Measurements from ENCODE around the gene UTP20.

The UTP20 gene

GRCh38 chr12:101298426-101298825 is 18.5 kb downstream of the UTP20 start:
- ATAC-seq (ENCODE audit: low read depth) (no peak), DNase-seq (ENCODE audit: low spot score in 2 of 2) (no peak)
- no peaks in the 10 kb centered on the region for H3K9me3 Mint-ChIP-seq
- H3K4me1 Mint-ChIP-seq = no peaks in the 10 kb centered on the region
- H3K4me3 Mint-ChIP-seq = no peak overlapping the region
- no peak overlapping the region for H3K27ac Mint-ChIP-seq
- no peaks in the 10 kb centered on the region for H3K27me3 Mint-ChIP-seq
- H3K36me3 Mint-ChIP-seq = peaks cover 43% of the 10 kb centered on the region

GRCh38 chr12:101299346-101299745 is 19.4 kb downstream of the UTP20 start:
- peaks cover 41% of the 10 kb centered on the region for H3K36me3 Mint-ChIP-seq
- no peak for DNase-seq (ENCODE audit: low spot score in 2 of 2)

GRCh38 chr12:101299931-101300330 is 20.0 kb downstream of the UTP20 start:
- no peak for ATAC-seq (ENCODE audit: low read depth)
- no peaks in the 10 kb centered on the region for H3K4me1 Mint-ChIP-seq
- H3K27me3 Mint-ChIP-seq = no peaks in the 10 kb centered on the region
- DNase-seq (ENCODE audit: low spot score in 2 of 2) = no peak
- no peak overlapping the region for H3K27ac Mint-ChIP-seq
- no peaks in the 10 kb centered on the region for H3K9me3 Mint-ChIP-seq
- H3K36me3 Mint-ChIP-seq = peaks cover 44% of the 10 kb centered on the region
- H3K4me3 Mint-ChIP-seq = no peak overlapping the region

More at GRCh38 chr12:101299346-101299745, 19.4 kb downstream of the UTP20 start:
- Mint-ChIP-seq H3K4me3 (no peak overlapping the region), H3K27ac (peak overlapping the region; percentile 20), H3K27me3 (no peaks in the 10 kb centered on the region), H3K9me3 (no peaks in the 10 kb centered on the region), H3K4me1 (no peaks in the 10 kb centered on the region)
- ATAC-seq (ENCODE audit: low read depth) = no peak

GRCh38 chr12:101302741-101303140 is 22.8 kb downstream of the UTP20 start:
- no peaks in the 10 kb centered on the region for H3K9me3 Mint-ChIP-seq
- H3K36me3 Mint-ChIP-seq = peaks cover 49% of the 10 kb centered on the region
- DNase-seq (ENCODE audit: low spot score in 2 of 2) = no peak
- H3K27ac Mint-ChIP-seq = no peak overlapping the region
- ATAC-seq (ENCODE audit: low read depth) = no peak
- no peaks in the 10 kb centered on the region for H3K27me3 Mint-ChIP-seq
- no peaks in the 10 kb centered on the region for H3K4me1 Mint-ChIP-seq
- H3K4me3 Mint-ChIP-seq = no peak overlapping the region

- no peaks in the 10 kb centered on the region for H3K27me3 Mint-ChIP-seq
- H3K36me3 Mint-ChIP-seq = peaks cover 43% of the 10 kb centered on the region
- DNase-seq (ENCODE audit: low spot score in 2 of 2) = no peak
- H3K4me3 Mint-ChIP-seq = no peak overlapping the region
- no peak for ATAC-seq (ENCODE audit: low read depth)
- H3K27ac Mint-ChIP-seq = no peak overlapping the region
- no peaks in the 10 kb centered on the region for H3K9me3 Mint-ChIP-seq
- no peaks in the 10 kb centered on the region for H3K4me1 Mint-ChIP-seq
Observed at GRCh38 chr12:101305226-101305779, 25.4 kb downstream of the UTP20 start.

GRCh38 chr12:101305794-101306193 is 25.9 kb downstream of the UTP20 start:
- Mint-ChIP-seq H3K9me3 (no peaks in the 10 kb centered on the region), H3K4me3 (no peak overlapping the region), H3K27me3 (no peaks in the 10 kb centered on the region), H3K36me3 (peaks cover 44% of the 10 kb centered on the region), H3K27ac (no peak overlapping the region), H3K4me1 (no peaks in the 10 kb centered on the region)
- DNase-seq (ENCODE audit: low spot score in 2 of 2) (no peak), ATAC-seq (ENCODE audit: low read depth) (no peak)

GRCh38 chr12:101322480-101322879 is 42.6 kb downstream of the UTP20 start:
- H3K27ac Mint-ChIP-seq = no peak overlapping the region
- no peaks in the 10 kb centered on the region for H3K4me1 Mint-ChIP-seq
- no peaks in the 10 kb centered on the region for H3K27me3 Mint-ChIP-seq
- DNase-seq (ENCODE audit: low spot score in 2 of 2) = no peak
- ATAC-seq (ENCODE audit: low read depth) = no peak
- H3K36me3 Mint-ChIP-seq = peaks cover 16% of the 10 kb centered on the region
- H3K9me3 Mint-ChIP-seq = no peaks in the 10 kb centered on the region
- no peak overlapping the region for H3K4me3 Mint-ChIP-seq

GRCh38 chr12:101323255-101323654 is 43.4 kb downstream of the UTP20 start:
- Mint-ChIP-seq H3K27me3 (no peaks in the 10 kb centered on the region), H3K36me3 (peaks cover 9% of the 10 kb centered on the region), H3K4me3 (no peak overlapping the region), H3K4me1 (no peaks in the 10 kb centered on the region), H3K9me3 (no peaks in the 10 kb centered on the region), H3K27ac (no peak overlapping the region)
- ATAC-seq (ENCODE audit: low read depth) = no peak
- DNase-seq (ENCODE audit: low spot score in 2 of 2) = no peak

- ATAC-seq (ENCODE audit: low read depth) = no peak
- no peak overlapping the region for H3K27ac Mint-ChIP-seq
- peaks cover 24% of the 10 kb centered on the region for H3K36me3 Mint-ChIP-seq
- H3K4me1 Mint-ChIP-seq = no peaks in the 10 kb centered on the region
- no peak for DNase-seq (ENCODE audit: low spot score in 2 of 2)
- no peaks in the 10 kb centered on the region for H3K27me3 Mint-ChIP-seq
- no peak overlapping the region for H3K4me3 Mint-ChIP-seq
- H3K9me3 Mint-ChIP-seq = no peaks in the 10 kb centered on the region
Observed at GRCh38 chr12:101325590-101325989, 45.7 kb downstream of the UTP20 start.

GRCh38 chr12:101327051-101327450 is 47.1 kb downstream of the UTP20 start:
- Mint-ChIP-seq H3K27ac (no peak overlapping the region), H3K9me3 (no peaks in the 10 kb centered on the region), H3K4me3 (no peak overlapping the region), H3K36me3 (peaks cover 24% of the 10 kb centered on the region), H3K27me3 (no peaks in the 10 kb centered on the region), H3K4me1 (no peaks in the 10 kb centered on the region)
- DNase-seq (ENCODE audit: low spot score in 2 of 2) = no peak
- ATAC-seq (ENCODE audit: low read depth) = no peak

- DNase-seq (ENCODE audit: low spot score in 2 of 2) = no peak
- no peak for ATAC-seq (ENCODE audit: low read depth)
- H3K4me3 Mint-ChIP-seq = no peak overlapping the region
- H3K9me3 Mint-ChIP-seq = no peaks in the 10 kb centered on the region
- H3K36me3 Mint-ChIP-seq = peaks cover 25% of the 10 kb centered on the region
- no peaks in the 10 kb centered on the region for H3K27me3 Mint-ChIP-seq
- no peak overlapping the region for H3K27ac Mint-ChIP-seq
- no peaks in the 10 kb centered on the region for H3K4me1 Mint-ChIP-seq
Observed at GRCh38 chr12:101327546-101327945, 47.6 kb downstream of the UTP20 start.

- peaks cover 32% of the 10 kb centered on the region for H3K36me3 Mint-ChIP-seq
- no peak overlapping the region for H3K4me3 Mint-ChIP-seq
- no peak overlapping the region for H3K27ac Mint-ChIP-seq
- H3K9me3 Mint-ChIP-seq = no peaks in the 10 kb centered on the region
- DNase-seq (ENCODE audit: low spot score in 2 of 2) = no peak
- ATAC-seq (ENCODE audit: low read depth) = no peak
- no peaks in the 10 kb centered on the region for H3K27me3 Mint-ChIP-seq
- no peaks in the 10 kb centered on the region for H3K4me1 Mint-ChIP-seq
Observed at GRCh38 chr12:101328917-101329316, 49.0 kb downstream of the UTP20 start.

GRCh38 chr12:101330631-101331030 is 50.7 kb downstream of the UTP20 start:
- DNase-seq (ENCODE audit: low spot score in 2 of 2) (no peak), ATAC-seq (ENCODE audit: low read depth) (no peak)
- Mint-ChIP-seq H3K27ac (no peak overlapping the region), H3K9me3 (no peaks in the 10 kb centered on the region), H3K4me3 (no peak overlapping the region), H3K4me1 (no peaks in the 10 kb centered on the region), H3K36me3 (peaks cover 34% of the 10 kb centered on the region), H3K27me3 (no peaks in the 10 kb centered on the region)

GRCh38 chr12:101336437-101336836 is 56.5 kb downstream of the UTP20 start:
- ATAC-seq (ENCODE audit: low read depth) = no peak
- peaks cover 34% of the 10 kb centered on the region for H3K36me3 Mint-ChIP-seq

GRCh38 chr12:101338087-101338486 is 58.2 kb downstream of the UTP20 start:
- Mint-ChIP-seq H3K4me1 (no peaks in the 10 kb centered on the region), H3K9me3 (no peaks in the 10 kb centered on the region), H3K4me3 (no peak overlapping the region), H3K27ac (no peak overlapping the region), H3K27me3 (no peaks in the 10 kb centered on the region), H3K36me3 (peaks cover 32% of the 10 kb centered on the region)
- DNase-seq (ENCODE audit: low spot score in 2 of 2) (no peak), ATAC-seq (ENCODE audit: low read depth) (no peak)

More at GRCh38 chr12:101336437-101336836, 56.5 kb downstream of the UTP20 start:
- H3K4me3 Mint-ChIP-seq = no peak overlapping the region
- H3K27ac Mint-ChIP-seq = no peak overlapping the region
- no peak for DNase-seq (ENCODE audit: low spot score in 2 of 2)
- no peaks in the 10 kb centered on the region for H3K27me3 Mint-ChIP-seq
- no peaks in the 10 kb centered on the region for H3K4me1 Mint-ChIP-seq
- no peaks in the 10 kb centered on the region for H3K9me3 Mint-ChIP-seq
